ENCODE measurements around the gene LAMC1.

LAMC1 gene

GRCh38 chr1:183021405-183022201, 1.6 kb upstream of the LAMC1 start:
- no peak for DNase-seq (ENCODE audit: low spot score)

GRCh38 chr1:183022202-183023145, 746 bp upstream of the LAMC1 start:
- DNase-seq (ENCODE audit: low spot score) = peak; percentile 33

GRCh38 chr1:183023601-183024316, 539 bp downstream of the LAMC1 start:
- peak; percentile 69 for DNase-seq (ENCODE audit: low spot score)

- no peak for DNase-seq (ENCODE audit: low spot score)
These were observed 1.2 kb downstream of the LAMC1 start for GRCh38 chr1:183024317-183025009.

- no peak for DNase-seq (ENCODE audit: low spot score)
These were observed 1.8 kb downstream of the LAMC1 start for GRCh38 chr1:183025010-183025337.

- peak; percentile 32 for DNase-seq (ENCODE audit: low spot score)
These were observed 2.9 kb downstream of the LAMC1 start for GRCh38 chr1:183025782-183026774.

- no peak for DNase-seq (ENCODE audit: low spot score)
These were observed 3.8 kb downstream of the LAMC1 start for GRCh38 chr1:183027031-183027430.

- no peak for DNase-seq (ENCODE audit: low spot score)
These were observed 4.6 kb downstream of the LAMC1 start for GRCh38 chr1:183027791-183028190.

GRCh38 chr1:183029591-183030000, 6.4 kb downstream of the LAMC1 start:
- no peak for DNase-seq (ENCODE audit: low spot score)

- DNase-seq (ENCODE audit: low spot score) = peak; percentile 20
These were observed 6.8 kb downstream of the LAMC1 start for GRCh38 chr1:183030053-183030452.

- no peak for DNase-seq (ENCODE audit: low spot score)
These were observed 9.1 kb downstream of the LAMC1 start for GRCh38 chr1:183032122-183032921.

- no peak for DNase-seq (ENCODE audit: low spot score)
These were observed 10.0 kb downstream of the LAMC1 start for GRCh38 chr1:183033205-183033604.

- no peak for DNase-seq (ENCODE audit: low spot score)
These were observed 11.5 kb downstream of the LAMC1 start for GRCh38 chr1:183034682-183035081.

- no peak for DNase-seq (ENCODE audit: low spot score)
These were observed 15.2 kb downstream of the LAMC1 start for GRCh38 chr1:183038333-183038866.

- no peak for DNase-seq (ENCODE audit: low spot score)
These were observed 15.7 kb downstream of the LAMC1 start for GRCh38 chr1:183038913-183039312.

GRCh38 chr1:183039330-183039729, 16.1 kb downstream of the LAMC1 start:
- DNase-seq (ENCODE audit: low spot score) = no peak

GRCh38 chr1:183039985-183040447, 16.8 kb downstream of the LAMC1 start:
- no peak for DNase-seq (ENCODE audit: low spot score)

GRCh38 chr1:183040547-183040971, 17.3 kb downstream of the LAMC1 start:
- DNase-seq (ENCODE audit: low spot score) = no peak

GRCh38 chr1:183043254-183043653, 20.0 kb downstream of the LAMC1 start:
- no peak for DNase-seq (ENCODE audit: low spot score)
